ENCODE measurements around the gene SPATS2.

The SPATS2 gene

GRCh38 chr12:49336645-49337584, 30.3 kb upstream of the SPATS2 start, which contains the start of gene C1QL4:
TSS of gene C1QL4 (minus strand) at chr12:49337188. CDS start at chr12:49336477, 711 bp downstream.
- peak; percentile 91 to 92 for DNase-seq

GRCh38 chr12:49338830-49339463, 28.3 kb upstream of the SPATS2 start:
- DNase-seq: no peak

GRCh38 chr12:49339464-49339861, 27.8 kb upstream of the SPATS2 start:
- no peak for DNase-seq

- no peak for DNase-seq
Measured at GRCh38 chr12:49340095-49340870, 27.0 kb upstream of the SPATS2 start.

GRCh38 chr12:49340971-49341776, 26.1 kb upstream of the SPATS2 start:
- no peak for DNase-seq

- DNase-seq: no peak
Measured at GRCh38 chr12:49341777-49342065, 25.5 kb upstream of the SPATS2 start.

- DNase-seq: peak; percentile 85
Measured at GRCh38 chr12:49342066-49342913, 25.0 kb upstream of the SPATS2 start.

GRCh38 chr12:49342914-49343731, 24.1 kb upstream of the SPATS2 start:
- no peak for DNase-seq

- DNase-seq: no peak
Measured at GRCh38 chr12:49344486-49345050, 22.7 kb upstream of the SPATS2 start.

GRCh38 chr12:49345051-49345824, 22.0 kb upstream of the SPATS2 start:
- DNase-seq: no peak

- DNase-seq: no peak
Measured at GRCh38 chr12:49345825-49346658, 21.2 kb upstream of the SPATS2 start.

GRCh38 chr12:49346659-49347310, 20.5 kb upstream of the SPATS2 start, which contains the start of gene DNAJC22:
TSS of gene DNAJC22 (plus strand) at chr12:49346888. CDS start at chr12:49348873, 1,985 bp downstream.
- no peak for DNase-seq

- peak; percentile 79 to 81 for DNase-seq
Measured at GRCh38 chr12:49347311-49348193, 19.7 kb upstream of the SPATS2 start.

- no peak for DNase-seq
Measured at GRCh38 chr12:49348781-49349180, 18.5 kb upstream of the SPATS2 start.

GRCh38 chr12:49349266-49349665, 18.0 kb upstream of the SPATS2 start:
- no peak for DNase-seq

- no peak for DNase-seq
Measured at GRCh38 chr12:49352351-49352750, 14.9 kb upstream of the SPATS2 start.

- DNase-seq: no peak
Measured at GRCh38 chr12:49355913-49356312, 11.3 kb upstream of the SPATS2 start.

Measured in stimulated activated CD4-positive, alpha-beta T cell treated with anti-CD3 and anti-CD28 coated beads, Interleukin-2, amount 100 ng/mL, for 48 hours (primary cell).